Fibroblast of upper back skin (primary cell): ENCODE data around the gene HP1BP3.
"Not testable (repeated sequence)": the region's sequence is repeated elsewhere in the genome, so short reads cannot be mapped to it uniquely, and the experiment has no call there.

Source experiments
- DNase-seq: peaks from one replicate; pipeline ENCODE4 v3.0.0-alpha.2; 2013

The HP1BP3 gene

GRCh38 chr1:20787029-20787839, at the start of gene HP1BP3:
Gene HP1BP3 (minus strand): TSS chr1:20787307. CDS start chr1:20780440, 6,867 bp downstream.
- DNase-seq: peak; percentile 72

GRCh38 chr1:20836230-20836629, 49.1 kb upstream of the HP1BP3 start:
- no peak for DNase-seq

GRCh38 chr1:20834780-20835179, 47.7 kb upstream of the HP1BP3 start:
- DNase-seq: no peak

GRCh38 chr1:20834192-20834591, 47.1 kb upstream of the HP1BP3 start:
- DNase-seq: no peak

GRCh38 chr1:20830378-20830777, 43.3 kb upstream of the HP1BP3 start:
- DNase-seq: no peak

GRCh38 chr1:20829946-20830345, 42.8 kb upstream of the HP1BP3 start:
- no peak for DNase-seq

GRCh38 chr1:20829531-20829930, 42.4 kb upstream of the HP1BP3 start:
- DNase-seq: peak; percentile 11

- DNase-seq: no peak
Measured at GRCh38 chr1:20823845-20824244, 36.7 kb upstream of the HP1BP3 start.

GRCh38 chr1:20821466-20821865, 34.4 kb upstream of the HP1BP3 start:
- DNase-seq: no peak

GRCh38 chr1:20819818-20820217, 32.7 kb upstream of the HP1BP3 start:
- no peak for DNase-seq

GRCh38 chr1:20814534-20814871, 27.4 kb upstream of the HP1BP3 start:
- DNase-seq: no peak

- no peak for DNase-seq
Measured at GRCh38 chr1:20811916-20812315, 24.8 kb upstream of the HP1BP3 start.

GRCh38 chr1:20793236-20793635, 6.1 kb upstream of the HP1BP3 start:
- no peak for DNase-seq

- DNase-seq: peak; percentile 79
Measured at GRCh38 chr1:20792196-20792595, 5.1 kb upstream of the HP1BP3 start.

GRCh38 chr1:20790785-20791184, 3.7 kb upstream of the HP1BP3 start:
- no peak for DNase-seq

GRCh38 chr1:20789598-20789997, 2.5 kb upstream of the HP1BP3 start:
- not testable (repeated sequence) for DNase-seq

- peak; percentile 43 for DNase-seq
Measured at GRCh38 chr1:20787840-20788795, 1.0 kb upstream of the HP1BP3 start.

- DNase-seq: peak; percentile 94
Measured at GRCh38 chr1:20786253-20787028, 666 bp downstream of the HP1BP3 start.

- DNase-seq: no peak
Measured at GRCh38 chr1:20785907-20786252, 1.2 kb downstream of the HP1BP3 start.

- DNase-seq: no peak
Measured at GRCh38 chr1:20775700-20776099, 11.4 kb downstream of the HP1BP3 start.

GRCh38 chr1:20771780-20772179, 15.3 kb downstream of the HP1BP3 start:
- DNase-seq: no peak

GRCh38 chr1:20770314-20771087, 16.6 kb downstream of the HP1BP3 start:
- DNase-seq: no peak
